HEK293 (cell line): ENCODE measurements around the gene PREX1.

Experiments used
- CTCF ChIA-PET: fragments of 350-600 bp; formaldehyde crosslinking; extraction: SDS; loops from one replicate; lab custom pipeline; 2021; ENCODE audit warnings: antibody characterized with exemption; lab: Yijun Ruan, JAX
- POLR2A ChIA-PET: fragments of 300-600 bp; formaldehyde crosslinking; extraction: SDS; loops from one replicate; lab custom pipeline; 2020; ENCODE audit warnings: antibody characterized with exemption, inconsistent platforms; lab: Yijun Ruan, JAX
- H3K27ac ChIP-seq: fragments of 200-500 bp; sonication (Bioruptor generic); 2 replicates; pipeline ENCODE4 v1.5.1; 2014; ENCODE audit warnings: low read depth, low read length, control low read depth, inconsistent platforms; ENCODE audit errors: extremely low read depth
- H3K36me3 ChIP-seq, 2 experiments: fragments of 200-500 bp in 1 of 2; sonication (Bioruptor generic) in 1 of 2; 1 replicate in 1 of 2; 2 replicates in 1 of 2; pipeline ENCODE4 v1.5.1; 2014 to 2017; ENCODE audit warnings: inconsistent platforms in 2 of 2, low read length in 2 of 2; ENCODE audit not compliant: control insufficient read depth in 2 of 2, insufficient read depth in 1 of 2
- H3K4me1 ChIP-seq: fragments of 200-500 bp; sonication (Bioruptor generic); 2 replicates; pipeline ENCODE4 v1.5.1; 2014; ENCODE audit warnings: mild to moderate bottlenecking, low read length, inconsistent platforms; ENCODE audit not compliant: control insufficient read depth, insufficient read depth
- H3K4me3 ChIP-seq: 2 replicates; pipeline ENCODE4 v1.5.1; 2011; ENCODE audit warnings: low read depth, mild to moderate bottlenecking, control low read depth, low read length, moderate library complexity
- H3K9me3 ChIP-seq: fragments of 200-500 bp; sonication (Bioruptor generic); 2 replicates; pipeline ENCODE4 v1.5.1; 2014; ENCODE audit warnings: low read depth, low read length, inconsistent platforms; ENCODE audit not compliant: control insufficient read depth, insufficient read depth
- AEBP2 ChIP-seq: fragments of 450-650 bp; formaldehyde crosslinking; IDR thresholded peaks from 2 replicates; pipeline ENCODE4 v1.5.1; 2016; ENCODE audit warnings: missing biosample characterization, missing genetic modification characterization, borderline replicate concordance
- EGR2 ChIP-seq: fragments of 450-650 bp; formaldehyde crosslinking; IDR thresholded peaks from 2 replicates; pipeline ENCODE4 v1.5.1; 2016; ENCODE audit warnings: low read depth, missing biosample characterization, missing genetic modification characterization
- GLI2 ChIP-seq: fragments of 450-650 bp; formaldehyde crosslinking; IDR thresholded peaks from 2 replicates; pipeline ENCODE4; 2017; ENCODE audit warnings: missing biosample characterization, missing genetic modification characterization, low read depth, borderline replicate concordance
- GLIS1 ChIP-seq: fragments of 450-650 bp; formaldehyde crosslinking; IDR thresholded peaks from 2 replicates; pipeline ENCODE4 v1.5.1; 2016; ENCODE audit warnings: missing biosample characterization, missing genetic modification characterization
- HOXC10 ChIP-seq: sonication (generic); formaldehyde crosslinking; IDR thresholded peaks from 2 replicates; pipeline ENCODE4 v1.8.1; 2023; ENCODE audit warnings: mild to moderate bottlenecking, missing genetic modification reagents
- HOXD13 ChIP-seq: sonication (generic); formaldehyde crosslinking; IDR thresholded peaks from 2 replicates; pipeline ENCODE4 v1.8.0; 2022; ENCODE audit warnings: missing genetic modification reagents, borderline replicate concordance
- KLF9 ChIP-seq: fragments of 450-650 bp; formaldehyde crosslinking; IDR thresholded peaks from 2 replicates; pipeline ENCODE4 v1.5.1; 2016; ENCODE audit warnings: missing biosample characterization, missing genetic modification characterization, low read depth
- MZF1 ChIP-seq: fragments of 450-650 bp; formaldehyde crosslinking; IDR thresholded peaks from 2 replicates; pipeline ENCODE4 v1.5.1; 2017; ENCODE audit warnings: missing biosample characterization, missing genetic modification characterization, borderline replicate concordance
- PATZ1 ChIP-seq: fragments of 450-650 bp; formaldehyde crosslinking; IDR thresholded peaks from 2 replicates; pipeline ENCODE4 v1.5.1; 2016; ENCODE audit warnings: missing biosample characterization, missing genetic modification characterization
- PBX3 ChIP-seq: sonication (generic); formaldehyde crosslinking; IDR thresholded peaks from 2 replicates; pipeline ENCODE4 v1.8.1; 2022; ENCODE audit warnings: mild to moderate bottlenecking, moderate library complexity, missing genetic modification reagents
- REPIN1 ChIP-seq: fragments of 450-650 bp; formaldehyde crosslinking; IDR thresholded peaks from 2 replicates; pipeline ENCODE4 v1.5.1; 2017; ENCODE audit warnings: missing biosample characterization, missing genetic modification characterization, low read depth
- SALL2 ChIP-seq: fragments of 450-650 bp; formaldehyde crosslinking; IDR thresholded peaks from 2 replicates; pipeline ENCODE4 v1.5.0; 2017; ENCODE audit warnings: missing biosample characterization, mild to moderate bottlenecking, missing genetic modification characterization, borderline replicate concordance
- TCF7L2 ChIP-seq: IDR thresholded peaks from 2 replicates; pipeline ENCODE4 v1.6.1; 2011; ENCODE audit warnings: low read depth, mild to moderate bottlenecking, inconsistent platforms, low read length, moderate library complexity, borderline replicate concordance
- TRIM28 ChIP-seq: IDR thresholded peaks from 2 replicates; pipeline ENCODE4 v1.6.1; 2011; ENCODE audit warnings: low read length, control low read depth, borderline replicate concordance
- YY1 ChIP-seq: fragments of 450-650 bp; formaldehyde crosslinking; IDR thresholded peaks from 2 replicates; pipeline ENCODE4 v1.5.1; 2018; ENCODE audit warnings: missing biosample characterization, missing genetic modification characterization
- ZBTB11 ChIP-seq: fragments of 450-650 bp; formaldehyde crosslinking; conservative IDR thresholded peaks from 2 replicates; pipeline ENCODE4 v1.5.1; 2016; ENCODE audit warnings: low read depth, missing biosample characterization, missing genetic modification characterization
- ZNF23 ChIP-seq: fragments of 450-650 bp; formaldehyde crosslinking; IDR thresholded peaks from 2 replicates; pipeline ENCODE4 v1.5.1; 2016; ENCODE audit warnings: missing biosample characterization, missing genetic modification characterization, borderline replicate concordance
- ZNF24 ChIP-seq: fragments of 450-650 bp; formaldehyde crosslinking; IDR thresholded peaks from 2 replicates; pipeline ENCODE4 v1.5.1; 2016; ENCODE audit warnings: missing biosample characterization, missing genetic modification characterization
- ZNF248 ChIP-seq: fragments of 450-650 bp; formaldehyde crosslinking; IDR thresholded peaks from 2 replicates; pipeline ENCODE4 v1.5.1; 2017; ENCODE audit warnings: missing biosample characterization, missing genetic modification characterization
- ZNF292 ChIP-seq: fragments of 450-650 bp; formaldehyde crosslinking; IDR thresholded peaks from 2 replicates; pipeline ENCODE4 v1.5.1; 2016; ENCODE audit warnings: low read depth, missing biosample characterization, missing genetic modification characterization, borderline replicate concordance
- ZNF394 ChIP-seq: fragments of 450-650 bp; formaldehyde crosslinking; IDR thresholded peaks from 2 replicates; pipeline ENCODE4 v1.5.1; 2016; ENCODE audit warnings: missing biosample characterization, missing genetic modification characterization, mild to moderate bottlenecking, moderate library complexity, borderline replicate concordance
- ZNF404 ChIP-seq: fragments of 450-650 bp; formaldehyde crosslinking; IDR thresholded peaks from 2 replicates; pipeline ENCODE4 v1.5.1; 2017; ENCODE audit warnings: missing biosample characterization, missing genetic modification characterization
- ZNF645 ChIP-seq: fragments of 450-650 bp; formaldehyde crosslinking; IDR thresholded peaks from 2 replicates; pipeline ENCODE4; 2016; ENCODE audit warnings: missing biosample characterization, missing genetic modification characterization
- ZNF664 ChIP-seq: fragments of 450-650 bp; formaldehyde crosslinking; IDR thresholded peaks from 2 replicates; pipeline ENCODE4 v1.5.1; 2016; ENCODE audit warnings: missing biosample characterization, missing genetic modification characterization
- ZNF670 ChIP-seq: fragments of 450-650 bp; formaldehyde crosslinking; IDR thresholded peaks from 2 replicates; pipeline ENCODE4 v1.5.1; 2016; ENCODE audit warnings: missing biosample characterization, missing genetic modification characterization, low read depth
- ZNF792 ChIP-seq: fragments of 450-650 bp; formaldehyde crosslinking; IDR thresholded peaks from 2 replicates; pipeline ENCODE4 v1.5.1; 2016; ENCODE audit warnings: missing biosample characterization, missing genetic modification characterization

PREX1 gene

GRCh38 chr20:48661575-48662455 lies 166.0 kb downstream of the PREX1 start:
- ChIA-PET CTCF (interaction anchor here (1.5 kb wide), 1 partner anchor 245 kb away, joined by 3 read pairs; no protein-coding TSS in a partner anchor), POLR2A (no interaction called here)
- Histone ChIP-seq H3K36me3 (peaks cover 0 to 6% of the 10 kb centered on the region in 2 experiments; a peak in 1 of 3 replicates), H3K27ac (no peak overlapping the region), H3K4me1 (no peaks in the 10 kb centered on the region), H3K4me3 (no peak overlapping the region), H3K9me3 (no peaks in the 10 kb centered on the region)
- no peak for TF ChIP-seq PBX3 (CRISPR knock-in tag)
- TF ChIP-seq ZNF404 = no peak
- no peak for TF ChIP-seq ZNF664
- no peak for TF ChIP-seq TRIM28
- no peak for TF ChIP-seq ZNF24 (tag by site-specific recombination)
- no peak for TF ChIP-seq ZNF292 (tag by site-specific recombination)
- TF ChIP-seq YY1 (tag by site-specific recombination) = no peak
- no peak for TF ChIP-seq ZNF645 (tag by site-specific recombination)
- no peak for TF ChIP-seq ZNF394 (tag by site-specific recombination)
- TF ChIP-seq HOXC10 (CRISPR knock-in tag) = no peak
- TF ChIP-seq ZNF670 (tag by site-specific recombination) = no peak
- no peak for TF ChIP-seq PATZ1
- TF ChIP-seq ZNF248 = no peak
- no peak for TF ChIP-seq ZBTB11 (tag by site-specific recombination)

GRCh38 chr20:48660788-48661187 lies 167.0 kb downstream of the PREX1 start:
- CTCF ChIA-PET = interaction anchor here (0.6 to 6.7 kb wide), 5 partner anchors 38 to 987 kb away, joined by 3 to 135 read pairs (median 3); no protein-coding TSS in a partner anchor
- Histone ChIP-seq H3K9me3 (no peaks in the 10 kb centered on the region), H3K27ac (no peak overlapping the region), H3K4me1 (no peaks in the 10 kb centered on the region), H3K36me3 (peaks cover 0 to 6% of the 10 kb centered on the region in 2 experiments; a peak in 1 of 3 replicates), H3K4me3 (no peak overlapping the region)
- POLR2A ChIA-PET = no interaction called here
- TF ChIP-seq MZF1 (tag by site-specific recombination) (no peak), HOXD13 (CRISPR knock-in tag) (no peak), EGR2 (no peak), REPIN1 (tag by site-specific recombination) (no peak), SALL2 (tag by site-specific recombination) (no peak), GLI2 (tag by site-specific recombination) (no peak), ZNF792 (tag by site-specific recombination) (no peak), TCF7L2 (no peak), GLIS1 (tag by site-specific recombination) (no peak), ZNF23 (tag by site-specific recombination) (no peak), AEBP2 (tag by site-specific recombination) (no peak), KLF9 (tag by site-specific recombination) (no peak)
